Ascending aorta (tissue), 2 donors: ENCODE measurements around the gene MTHFSD. TPM values are rescaled to one million over a fixed set of nuclear protein-coding genes. Genes with fewer than 3 reads are reported as not detected.

Experiments used
- DNase-seq, 2 donors: peaks; one replicate each; pipeline ENCODE4 v3.0.0-alpha.2; 2019; ENCODE audit warnings: low spot score in 2 of 2
- H3K27ac ChIP-seq, 2 donors: fragments of 200-600 bp; sonication (generic); one replicate each; pipeline ENCODE4 v1.5.1; 2016 to 2017; ENCODE audit warnings: mild to moderate bottlenecking in 1 of 2
- H3K27me3 ChIP-seq: fragments of 200-600 bp; sonication (generic); one replicate; pipeline ENCODE4 v1.5.1; 2017
- H3K36me3 ChIP-seq, 2 donors: fragments of 200-600 bp; sonication (generic); one replicate each; pipeline ENCODE4 v1.5.1; 2016
- H3K4me1 ChIP-seq, 2 donors: fragments of 200-600 bp; sonication (generic); one replicate each; pipeline ENCODE4 v1.5.1; 2016 to 2017; ENCODE audit warnings: mild to moderate bottlenecking in 1 of 2
- H3K4me3 ChIP-seq, 2 donors: fragments of 200-600 bp; sonication (generic); one replicate each; pipeline ENCODE4 v1.5.1; 2016 to 2017; ENCODE audit warnings: mild to moderate bottlenecking in 1 of 2
- H3K9me3 ChIP-seq, 2 donors: fragments of 200-600 bp; sonication (generic); one replicate each; pipeline ENCODE4 v1.5.1; 2016
- CTCF ChIP-seq, 3 experiments: fragments of 200-600 bp in 2 of 3; fragments of 450-650 bp in 1 of 3; sonication (generic) in 2 of 3; IDR thresholded peaks; one replicate each; pipeline ENCODE4 v1.5.1; 2016 to 2019; ENCODE audit warnings: antibody characterized with exemption in 3 of 3, mild to moderate bottlenecking in 1 of 3, moderate library complexity in 1 of 3
- intact Hi-C: fragments of 100-400 bp; cut with DNase I; formaldehyde crosslinking; loops from one replicate; pipeline ENCODE4 v1.15.1; 2023
- total RNA-seq: library from RNA; depleted of rRNA; stranded (reverse); fragments of >200 nt; gene quantifications from one replicate; pipeline ENCODE4 v1.1.0, GENCODE V29; 2016

Gene MTHFSD
- total RNA-seq, 1 donor from 2014 or later, result 44.1 TPM

GRCh38 chr16:86597880-86598606 is 43.0 kb upstream of the MTHFSD start:
- peak overlapping the region; percentile 95 to 99 for H3K27ac ChIP-seq
- peak; percentile 61 to 89 for DNase-seq
- no peak for TF ChIP-seq CTCF (IDR thresholded peaks at IDR 0.05)
- intact Hi-C loops, result no loop called here
- peak overlapping the region; percentile 24 to 52 for H3K4me3 ChIP-seq
- H3K9me3 ChIP-seq, result no peaks in the 10 kb centered on the region
- no peaks in the 10 kb centered on the region for H3K36me3 ChIP-seq
- no peaks in the 10 kb centered on the region for H3K27me3 ChIP-seq
- peaks cover 8 to 72% of the 10 kb centered on the region in 2 donors for H3K4me1 ChIP-seq

GRCh38 chr16:86597126-86597879 is 42.3 kb upstream of the MTHFSD start:
- Histone ChIP-seq H3K36me3 (no peaks in the 10 kb centered on the region), H3K4me1 (peaks cover 8 to 75% of the 10 kb centered on the region in 2 donors), H3K9me3 (no peaks in the 10 kb centered on the region), H3K27ac (peak overlapping the region; percentile 95 to 99), H3K27me3 (no peaks in the 10 kb centered on the region), H3K4me3 (peak overlapping the region; percentile 24 to 52)
- intact Hi-C loops, result no loop called here
- peak in 1 of 2 donors; percentile 62 for DNase-seq
- no peak for TF ChIP-seq CTCF (IDR thresholded peaks at IDR 0.05)

GRCh38 chr16:86595983-86596605 is 41.1 kb upstream of the MTHFSD start:
- Histone ChIP-seq H3K27me3 (no peaks in the 10 kb centered on the region), H3K4me1 (peaks cover 8 to 69% of the 10 kb centered on the region in 2 donors), H3K4me3 (no peak overlapping the region), H3K36me3 (no peaks in the 10 kb centered on the region), H3K27ac (peak overlapping the region; percentile 95 to 99), H3K9me3 (no peaks in the 10 kb centered on the region)
- peak in 1 of 2 donors; percentile 64 for DNase-seq
- no peak for TF ChIP-seq CTCF (IDR thresholded peaks at IDR 0.05)
- intact Hi-C loops, result no loop called here

GRCh38 chr16:86594721-86595120 is 39.7 kb upstream of the MTHFSD start:
- H3K9me3 ChIP-seq, result no peaks in the 10 kb centered on the region
- H3K27me3 ChIP-seq, result no peaks in the 10 kb centered on the region
- H3K27ac ChIP-seq, result peak overlapping the region; percentile 95 to 99
- H3K4me3 ChIP-seq, result peak overlapping the region in 1 of 2 donors; percentile 5
- intact Hi-C loops, result no loop called here
- no peak for DNase-seq
- no peaks in the 10 kb centered on the region for H3K36me3 ChIP-seq
- no peak for TF ChIP-seq CTCF (IDR thresholded peaks at IDR 0.05)
- peaks cover 11 to 76% of the 10 kb centered on the region in 2 donors for H3K4me1 ChIP-seq

GRCh38 chr16:86593913-86594620 is 39.0 kb upstream of the MTHFSD start:
- Histone ChIP-seq H3K27me3 (no peaks in the 10 kb centered on the region), H3K4me1 (peaks cover 15 to 76% of the 10 kb centered on the region in 2 donors), H3K4me3 (peak overlapping the region in 1 of 2 donors; percentile 5), H3K9me3 (no peaks in the 10 kb centered on the region), H3K36me3 (no peaks in the 10 kb centered on the region), H3K27ac (peak overlapping the region; percentile 95 to 99)
- no peak for TF ChIP-seq CTCF (IDR thresholded peaks at IDR 0.05)
- intact Hi-C loops, result no loop called here
- DNase-seq, result peak in 1 of 2 donors; percentile 63
